Vagina (tissue), 2 donors: ENCODE data around the gene LRRC7.

Experiments used
- CTCF ChIP-seq, 3 experiments: fragments of 450-650 bp in 2 of 3; fragments of 200-600 bp in 1 of 3; sonication (generic) in 1 of 3; IDR thresholded peaks; one replicate each; pipeline ENCODE4 v1.5.1; 2017 to 2019; ENCODE audit warnings: antibody characterized with exemption in 3 of 3, mild to moderate bottlenecking in 2 of 3, moderate library complexity in 2 of 3
- POLR2A ChIP-seq, 2 donors: fragments of 450-650 bp; IDR thresholded peaks; one replicate each; pipeline ENCODE4 v1.6.1; 2017; ENCODE audit warnings: antibody characterized with exemption in 2 of 2, mild to moderate bottlenecking in 2 of 2, moderate library complexity in 2 of 2
- POLR2AphosphoS5 ChIP-seq, 2 donors: sonication (generic); formaldehyde crosslinking; IDR thresholded peaks; one replicate each; pipeline ENCODE4 v1.9.0; 2017; ENCODE audit warnings: antibody characterized with exemption in 2 of 2, mild to moderate bottlenecking in 2 of 2, low read depth in 1 of 2; ENCODE audit not compliant: insufficient read depth in 1 of 2

- no peak for TF ChIP-seq POLR2A (IDR thresholded peaks at IDR 0.05)
- TF ChIP-seq CTCF (IDR thresholded peaks at IDR 0.05), result no peak
- TF ChIP-seq POLR2AphosphoS5 (IDR thresholded peaks at IDR 0.05; ENCODE audit: insufficient read depth in 1 of 2, low read depth in 1 of 2), result no peak
These were observed 511.8 kb downstream of the LRRC7 start for GRCh38 chr1:70079546-70079945.
